Measurements from ENCODE around the gene EID2B.
A peak's percentile ranks its signal among the peaks of the same experiment; 100 is the strongest.

EID2B gene, protein sequence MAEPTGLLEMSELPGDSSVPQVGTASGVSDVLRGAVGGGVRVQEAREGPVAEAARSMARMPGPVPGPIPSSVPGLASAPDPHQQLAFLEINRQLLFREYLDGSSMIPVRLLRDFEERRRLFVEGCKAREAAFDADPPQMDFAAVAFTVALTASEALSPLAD

GRCh38 chr19:39532233-39533002 lies at the start of gene EID2B:
EID2B (minus strand) TSS chr19:39532852; CDS start chr19:39532802, 50 bp downstream.
- ATAC-seq (ENCODE audit: low read depth) (peak; percentile 94), DNase-seq (ENCODE audit: low spot score) (peak; percentile 90)
- no peaks in the 10 kb centered on the region for H3K9me3 ChIP-seq (ENCODE audit: severe bottlenecking)
- H3K4me1 ChIP-seq (ENCODE audit: insufficient read depth, poor library complexity, severe bottlenecking) = peaks cover 4% of the 10 kb centered on the region
- H3K36me3 ChIP-seq (ENCODE audit: low read depth) = no peaks in the 10 kb centered on the region
- peak; percentile 98 for TF ChIP-seq CTCF (IDR thresholded peaks at IDR 0.05; ENCODE audit: poor library complexity, severe bottlenecking)
- H3K27ac ChIP-seq (ENCODE audit: poor library complexity, severe bottlenecking) = peak within 1 kb of the TSS; percentile 22
- peak within 1 kb of the TSS; percentile 80 for H3K4me3 ChIP-seq (ENCODE audit: severe bottlenecking)
- no peaks in the 10 kb centered on the region for H3K27me3 ChIP-seq (ENCODE audit: insufficient read depth, poor library complexity, severe bottlenecking)

GRCh38 chr19:39582442-39582841 lies 49.8 kb upstream of the EID2B start:
- Histone ChIP-seq H3K9me3 (ENCODE audit: severe bottlenecking) (no peaks in the 10 kb centered on the region), H3K27me3 (ENCODE audit: insufficient read depth, poor library complexity, severe bottlenecking) (no peaks in the 10 kb centered on the region), H3K4me1 (ENCODE audit: insufficient read depth, poor library complexity, severe bottlenecking) (no peaks in the 10 kb centered on the region), H3K4me3 (ENCODE audit: severe bottlenecking) (no peak overlapping the region), H3K36me3 (ENCODE audit: low read depth) (no peaks in the 10 kb centered on the region), H3K27ac (ENCODE audit: poor library complexity, severe bottlenecking) (no peak overlapping the region)
- no peak for TF ChIP-seq CTCF (IDR thresholded peaks at IDR 0.05; ENCODE audit: poor library complexity, severe bottlenecking)
- DNase-seq (ENCODE audit: low spot score) (no peak), ATAC-seq (ENCODE audit: low read depth) (no peak)

GRCh38 chr19:39568604-39569003 lies 36.0 kb upstream of the EID2B start:
- Histone ChIP-seq H3K27me3 (ENCODE audit: insufficient read depth, poor library complexity, severe bottlenecking) (no peaks in the 10 kb centered on the region), H3K27ac (ENCODE audit: poor library complexity, severe bottlenecking) (no peak overlapping the region), H3K9me3 (ENCODE audit: severe bottlenecking) (no peaks in the 10 kb centered on the region), H3K4me1 (ENCODE audit: insufficient read depth, poor library complexity, severe bottlenecking) (peaks cover 2% of the 10 kb centered on the region), H3K4me3 (ENCODE audit: severe bottlenecking) (no peak overlapping the region), H3K36me3 (ENCODE audit: low read depth) (no peaks in the 10 kb centered on the region)
- no peak; the same call in 2 of the 3 replicates for ATAC-seq (ENCODE audit: low read depth)
- TF ChIP-seq CTCF (IDR thresholded peaks at IDR 0.05; ENCODE audit: poor library complexity, severe bottlenecking) = no peak
- DNase-seq (ENCODE audit: low spot score) = no peak

GRCh38 chr19:39566064-39566463 lies 33.4 kb upstream of the EID2B start:
- no peaks in the 10 kb centered on the region for H3K27me3 ChIP-seq (ENCODE audit: insufficient read depth, poor library complexity, severe bottlenecking)
- no peak for ATAC-seq (ENCODE audit: low read depth)
- no peaks in the 10 kb centered on the region for H3K36me3 ChIP-seq (ENCODE audit: low read depth)
- no peak for TF ChIP-seq CTCF (IDR thresholded peaks at IDR 0.05; ENCODE audit: poor library complexity, severe bottlenecking)
- no peaks in the 10 kb centered on the region for H3K9me3 ChIP-seq (ENCODE audit: severe bottlenecking)
- no peak for DNase-seq (ENCODE audit: low spot score)
- no peak overlapping the region for H3K4me3 ChIP-seq (ENCODE audit: severe bottlenecking)
- no peak overlapping the region for H3K27ac ChIP-seq (ENCODE audit: poor library complexity, severe bottlenecking)
- peaks cover 6% of the 10 kb centered on the region for H3K4me1 ChIP-seq (ENCODE audit: insufficient read depth, poor library complexity, severe bottlenecking)

GRCh38 chr19:39563408-39563807 lies 30.8 kb upstream of the EID2B start:
- no peak overlapping the region for H3K4me3 ChIP-seq (ENCODE audit: severe bottlenecking)
- no peak for DNase-seq (ENCODE audit: low spot score)
- no peaks in the 10 kb centered on the region for H3K9me3 ChIP-seq (ENCODE audit: severe bottlenecking)
- H3K36me3 ChIP-seq (ENCODE audit: low read depth) = no peaks in the 10 kb centered on the region
- no peak for TF ChIP-seq CTCF (IDR thresholded peaks at IDR 0.05; ENCODE audit: poor library complexity, severe bottlenecking)
- no peak overlapping the region for H3K27ac ChIP-seq (ENCODE audit: poor library complexity, severe bottlenecking)
- ATAC-seq (ENCODE audit: low read depth) = peak; percentile 90
- no peaks in the 10 kb centered on the region for H3K27me3 ChIP-seq (ENCODE audit: insufficient read depth, poor library complexity, severe bottlenecking)
- H3K4me1 ChIP-seq (ENCODE audit: insufficient read depth, poor library complexity, severe bottlenecking) = peaks cover 6% of the 10 kb centered on the region
